GM12872 (cell line): ENCODE measurements around the gene CCDC150.

Source experiments
- CTCF ChIP-seq: IDR thresholded peaks from 3 replicates; pipeline ENCODE4 v1.5.1; 2011; ENCODE audit warnings: low read depth, mild to moderate bottlenecking, low read length, moderate library complexity; ENCODE audit not compliant: insufficient read depth

Gene CCDC150

GRCh38 chr2:196719110-196719872 is 79.8 kb downstream of the CCDC150 start:
- no peak for TF ChIP-seq CTCF

- TF ChIP-seq CTCF, result no peak
These were observed 84.1 kb downstream of the CCDC150 start for GRCh38 chr2:196723571-196723970.

GRCh38 chr2:196725218-196725617 is 85.7 kb downstream of the CCDC150 start:
- no peak for TF ChIP-seq CTCF

- TF ChIP-seq CTCF, result no peak
These were observed 86.4 kb downstream of the CCDC150 start for GRCh38 chr2:196725882-196726281.

- no peak for TF ChIP-seq CTCF
These were observed 89.9 kb downstream of the CCDC150 start for GRCh38 chr2:196729418-196729817.

GRCh38 chr2:196737046-196737445 is 97.5 kb downstream of the CCDC150 start:
- TF ChIP-seq CTCF, result no peak

GRCh38 chr2:196739031-196739430 is 99.5 kb downstream of the CCDC150 start:
- no peak for TF ChIP-seq CTCF
